HepG2 (cell line): Measurements from ENCODE around the gene MEGF6. TPM values are rescaled to one million over a fixed set of nuclear protein-coding genes. Genes with fewer than 3 reads are reported as not detected.

Experiments
- ARNT2 ChIP-seq: sonication (generic); formaldehyde crosslinking; IDR thresholded peaks from 2 replicates; pipeline ENCODE4 v1.8.0; 2022; ENCODE audit warnings: mild to moderate bottlenecking, low read depth, missing genetic modification reagents, moderate library complexity
- HOXD1 ChIP-seq: sonication (generic); formaldehyde crosslinking; IDR thresholded peaks from 2 replicates; pipeline ENCODE4 v1.5.0; 2020; ENCODE audit warnings: missing genetic modification reagents
- KLF16 ChIP-seq, 2 experiments: sonication (generic) in 1 of 2; formaldehyde crosslinking in 1 of 2; IDR thresholded peaks; 2 replicates each; pipeline versions ENCODE4 v1.6.1 to v1.8.0; 2016 to 2023; ENCODE audit warnings: missing genetic modification reagents in 2 of 2, missing compliant biosample characterization in 1 of 2
- MAZ ChIP-seq, 2 experiments: sonication (generic) in 1 of 2; formaldehyde crosslinking in 1 of 2; IDR thresholded peaks; 2 replicates each; pipeline versions ENCODE4 v1.5.0 to v1.6.1; 2012 to 2020; ENCODE audit warnings: low read depth in 2 of 2, mild to moderate bottlenecking in 2 of 2, borderline replicate concordance in 1 of 2, improper control_type of control experiment in 1 of 2, low read length in 1 of 2, missing genetic modification reagents in 1 of 2, moderate library complexity in 1 of 2
- MIER2 ChIP-seq: IDR thresholded peaks from 2 replicates; pipeline ENCODE4 v1.6.1; 2016; ENCODE audit warnings: missing biosample characterization, missing genetic modification reagents
- MTF1 ChIP-seq: sonication (generic); formaldehyde crosslinking; IDR thresholded peaks from 2 replicates; pipeline ENCODE4 v1.5.0; 2020; ENCODE audit warnings: missing genetic modification reagents
- NPAS2 ChIP-seq: sonication (generic); formaldehyde crosslinking; IDR thresholded peaks from 2 replicates; pipeline ENCODE4 v1.8.0; 2022; ENCODE audit warnings: mild to moderate bottlenecking, missing genetic modification reagents, borderline replicate concordance
- PRMT3 ChIP-seq: sonication (generic); formaldehyde crosslinking; IDR thresholded peaks from 2 replicates; pipeline ENCODE4 v1.8.1; 2022; ENCODE audit warnings: low read depth, mild to moderate bottlenecking, moderate library complexity, missing genetic modification reagents, borderline replicate concordance
- SMAD9 ChIP-seq: sonication (generic); formaldehyde crosslinking; IDR thresholded peaks from 2 replicates; pipeline ENCODE4 v1.5.1; 2020; ENCODE audit warnings: mild to moderate bottlenecking, missing genetic modification reagents
- TBP ChIP-seq: sonication (generic); formaldehyde crosslinking; IDR thresholded peaks from 2 replicates; pipeline ENCODE4 v1.5.0; 2020; ENCODE audit warnings: missing genetic modification reagents
- ZNF232 ChIP-seq: sonication (generic); formaldehyde crosslinking; IDR thresholded peaks from 2 replicates; pipeline ENCODE4 v1.4.0; 2020; ENCODE audit warnings: missing genetic modification reagents, borderline replicate concordance
- ZNF24 ChIP-seq: fragments of 450-650 bp; IDR thresholded peaks from 2 replicates; pipeline ENCODE4 v1.6.1; 2017; ENCODE audit warnings: antibody characterized with exemption, mild to moderate bottlenecking
- ZNF260 ChIP-seq: sonication (generic); formaldehyde crosslinking; IDR thresholded peaks from 2 replicates; pipeline ENCODE4 v1.4.0; 2020; ENCODE audit warnings: missing genetic modification reagents, low read depth, mild to moderate bottlenecking, borderline replicate concordance
- ZNF274 ChIP-seq: sonication (generic); formaldehyde crosslinking; IDR thresholded peaks from 2 replicates; pipeline ENCODE4 v1.5.1; 2020; ENCODE audit warnings: mild to moderate bottlenecking, missing genetic modification reagents
- ZNF282 ChIP-seq: fragments of 450-650 bp; IDR thresholded peaks from 2 replicates; pipeline ENCODE4 v1.6.1; 2018; ENCODE audit not compliant: partially characterized antibody
- ZNF318 ChIP-seq: sonication (generic); formaldehyde crosslinking; IDR thresholded peaks from 2 replicates; pipeline ENCODE4 v1.4.0; 2020; ENCODE audit warnings: mild to moderate bottlenecking, missing genetic modification reagents
- ZNF546 ChIP-seq: sonication (generic); formaldehyde crosslinking; conservative IDR thresholded peaks from 2 replicates; pipeline ENCODE4 v1.8.1; 2023; ENCODE audit warnings: mild to moderate bottlenecking, missing genetic modification reagents
- ZNF607 ChIP-seq: sonication (generic); formaldehyde crosslinking; IDR thresholded peaks from 2 replicates; pipeline ENCODE4 v1.5.1; 2020; ENCODE audit warnings: missing genetic modification reagents, mild to moderate bottlenecking, borderline replicate concordance
- polyA plus RNA-seq, 8 experiments: library from polyadenylated mRNA; depleted of rRNA in 3 of 8; stranded (reverse) in 7 of 8; unstranded in 1 of 8; fragments of >200 nt; fragmentation: Illumina TruSeq in 4 of 8; extraction: Trizol in 4 of 8; gene quantifications; 2 replicates each; pipeline versions ENCODE4 v1.2.1 to v1.2.3, GENCODE V29; 2011 to 2016; ENCODE audit warnings: low read depth in 4 of 8, missing spikeins in 1 of 8, mixed read lengths in 1 of 8; ENCODE audit not compliant: insufficient read depth in 1 of 8
- total RNA-seq, 5 experiments: library from RNA; depleted of rRNA; stranded (reverse); fragments of >200 nt; fragmentation: Illumina TruSeq; extraction: Trizol; gene quantifications; 2 replicates each; pipeline ENCODE4 v1.2.3, GENCODE V29; 2016; ENCODE audit warnings: low read depth in 1 of 5
- TF ChIP-seq, protein P1 (sequence below): sonication (generic); formaldehyde crosslinking; IDR thresholded peaks from 2 replicates; pipeline ENCODE4 v1.4.0; 2020; ENCODE audit warnings: missing genetic modification reagents

MEGF6 gene
- total and polyA plus RNA-seq, 2 of the 13 experiments (the other 11 are each of a cell fraction or from before 2014, with no cell fraction given): 1.9 TPM

DNA sequence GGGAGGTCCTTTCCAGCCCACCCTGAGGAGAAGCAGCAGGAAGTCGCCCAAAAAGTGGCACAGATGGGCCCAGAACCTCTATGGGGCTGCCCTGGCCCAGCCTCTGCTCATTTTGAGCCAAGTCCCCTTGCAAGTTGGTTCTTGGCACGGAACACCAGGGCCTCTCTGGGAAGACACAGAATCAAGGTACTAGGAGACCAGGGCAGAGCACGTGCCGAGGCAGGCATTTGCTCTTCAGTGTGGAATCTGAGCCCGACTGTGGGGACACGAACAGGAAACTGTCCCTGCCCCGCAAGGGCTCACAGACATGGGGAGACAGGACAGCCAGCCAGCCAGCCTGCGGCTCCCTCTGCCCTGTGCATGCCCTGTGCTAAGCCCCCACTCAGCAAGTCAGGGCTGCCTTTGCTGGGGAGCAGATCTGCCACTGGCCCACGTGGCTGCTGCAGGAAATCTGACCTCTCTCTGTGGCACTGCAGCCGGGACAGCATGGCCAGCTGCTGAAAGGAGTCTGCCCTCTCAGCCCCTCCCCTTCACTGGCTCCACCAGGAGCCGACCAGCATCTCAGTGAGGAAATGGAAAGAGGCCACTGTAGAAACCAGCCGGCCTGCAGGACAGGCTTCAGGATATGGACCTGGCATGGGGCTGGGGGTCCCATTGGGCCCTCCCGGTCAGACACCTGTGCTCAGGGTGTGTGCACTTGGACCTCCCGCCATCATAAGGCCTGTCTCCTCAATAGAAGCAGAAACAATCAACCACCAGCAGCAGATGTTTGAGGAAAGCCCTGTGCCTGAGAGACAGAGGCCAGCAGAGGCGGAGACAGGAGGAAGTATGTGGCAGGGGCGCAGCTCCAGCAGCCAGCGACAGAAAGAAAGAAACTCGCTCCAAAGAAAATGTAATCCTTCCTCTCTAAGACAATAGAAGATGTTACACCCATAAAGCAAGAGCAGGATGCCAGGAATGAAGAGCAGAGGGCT lies 153.1 kb downstream of the MEGF6 start (continued):
- no peak for TF ChIP-seq ZNF260 (CRISPR knock-in tag)
- no peak for TF ChIP-seq ZNF24
- TF ChIP-seq PRMT3 (CRISPR knock-in tag): no peak
- TF ChIP-seq NPAS2: no peak
- TF ChIP-seq KLF16 (CRISPR knock-in tag; IDR thresholded peaks at IDR 0.05): no peak
- no peak for TF ChIP-seq ZNF546 (CRISPR knock-in tag)
- no peak for TF ChIP-seq HOXD1 (CRISPR knock-in tag)
- no peak for TF ChIP-seq MTF1 (CRISPR knock-in tag)
- TF ChIP-seq TBP (CRISPR knock-in tag): no peak
- TF ChIP-seq ZNF274 (CRISPR knock-in tag): no peak
- TF ChIP-seq ZNF232 (CRISPR knock-in tag): no peak; the same call in 1 of the 2 replicates
- no peak for TF ChIP-seq SMAD9 (CRISPR knock-in tag)
- no peak for TF ChIP-seq ZNF318 (CRISPR knock-in tag)
- TF ChIP-seq, protein P1, sequence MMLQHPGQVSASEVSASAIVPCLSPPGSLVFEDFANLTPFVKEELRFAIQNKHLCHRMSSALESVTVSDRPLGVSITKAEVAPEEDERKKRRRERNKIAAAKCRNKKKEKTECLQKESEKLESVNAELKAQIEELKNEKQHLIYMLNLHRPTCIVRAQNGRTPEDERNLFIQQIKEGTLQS (CRISPR knock-in tag): 0 out of 2 replicates have a peak, but pooled peaks have one; percentile 8
- TF ChIP-seq ZNF607 (CRISPR knock-in tag): peak; percentile 21; the same call in 1 of the 2 replicates
- no peak for TF ChIP-seq MIER2 (CRISPR knock-in tag)
- no peak for TF ChIP-seq ARNT2 (CRISPR knock-in tag)
- TF ChIP-seq ZNF282: no peak
- TF ChIP-seq MAZ (IDR thresholded peaks at IDR 0.05; ENCODE audit: borderline replicate concordance, low read depth, low read length): no peak
- TF ChIP-seq MAZ (CRISPR knock-in tag; IDR thresholded peaks at IDR 0.05; ENCODE audit: low read depth): 0 out of 2 replicates have a peak, but pooled peaks have one; percentile 35
